HCT116 (cell line): ENCODE data around the gene PSAP. TPM values are rescaled to one million over a fixed set of nuclear protein-coding genes. Genes with fewer than 3 reads are reported as not detected.

Source experiments
- ATAC-seq: fragments of 200-7000 bp; cut with Tn5 transposase; 2 replicates; pipeline ENCODE4 v1.9.1; 2020; ENCODE audit warnings: mild to moderate bottlenecking, moderate library complexity
- BruUV-seq: library from RNA; stranded (reverse); fragments of 400-500 nt; replicated peaks from 2 replicates; lab custom pipeline; 2021; lab: Mats Ljungman, UMichigan
- CTCF ChIA-PET: fragments of 300-600 bp; sonication (Branson Sonifier 250); formaldehyde crosslinking; loops from one replicate; lab custom pipeline; 2021; ENCODE audit warnings: antibody characterized with exemption; lab: Charles Lee
- POLR2A ChIA-PET: fragments of 300-600, 350-600 bp; sonication (Branson Sonifier 250); formaldehyde crosslinking; loops from one replicate; lab custom pipeline; 2021; ENCODE audit warnings: antibody characterized with exemption; lab: Charles Lee
- RAD21 ChIA-PET, 2 experiments: fragments of 300-600 bp; sonication (Branson Sonifier 250); formaldehyde crosslinking; loops; one replicate each; lab custom pipeline; 2023; ENCODE audit warnings: low total read pairs in 2 of 2; ENCODE audit not compliant: uncharacterized antibody in 2 of 2, unreplicated experiment in 2 of 2, low non-redundant PET in 1 of 2; lab: Charles Lee
- DNase-seq: peaks from one replicate; pipeline ENCODE4 v3.0.0-alpha.2; 2010; ENCODE audit warnings: low read depth, low spot score
- H2AFZ ChIP-seq: fragments of 200-600 bp; shearing (Covaris generic), sonication (generic); 2 replicates; pipeline ENCODE4 v1.6.1; 2017; ENCODE audit warnings: low read depth, mixed run types, mixed read lengths, antibody characterized with exemption, low read length; ENCODE audit not compliant: poor library complexity, severe bottlenecking
- H3K27ac ChIP-seq: 2 replicates; pipeline ENCODE4 v1.5.1; 2012; ENCODE audit warnings: low read depth, low read length
- H3K27me3 ChIP-seq: fragments of 200-600 bp; sonication (generic); 2 replicates; pipeline ENCODE4 v1.6.1; 2016; ENCODE audit warnings: mixed run types, low read length, mixed read lengths; ENCODE audit not compliant: insufficient read depth
- H3K36me3 ChIP-seq, 2 experiments: fragments of 200-500 bp in 1 of 2; fragments of 200-600 bp in 1 of 2; sonication (Bioruptor generic) in 1 of 2; sonication (generic) in 1 of 2; 2 replicates each; pipeline versions ENCODE4 v1.5.1 to v1.6.1; 2014 to 2016; ENCODE audit warnings: low read length in 2 of 2, inconsistent platforms in 1 of 2, mixed read lengths in 1 of 2, mixed run types in 1 of 2; ENCODE audit not compliant: insufficient read depth in 2 of 2, control insufficient read depth in 1 of 2
- H3K4me1 ChIP-seq, 2 experiments: fragments of 200-600 bp in 1 of 2; sonication (generic) in 1 of 2; 2 replicates each; pipeline versions ENCODE4 v1.5.1 to v1.6.1; 2012 to 2017; ENCODE audit warnings: low read length in 2 of 2, inconsistent platforms in 1 of 2, mild to moderate bottlenecking in 1 of 2, mixed read lengths in 1 of 2, mixed run types in 1 of 2, moderate library complexity in 1 of 2; ENCODE audit not compliant: insufficient read depth in 2 of 2, control insufficient read depth in 1 of 2
- H3K4me2 ChIP-seq: fragments of 200-600 bp; sonication (generic); 2 replicates; pipeline ENCODE4 v1.6.1; 2017; ENCODE audit warnings: mixed run types, low read length, mixed read lengths
- H3K4me3 ChIP-seq, 2 experiments: fragments of 200-600 bp in 1 of 2; sonication (generic) in 1 of 2; replicated peaks in 1 of 2; 2 replicates each; pipeline ENCODE4 v1.5.1; 2011 to 2016; ENCODE audit warnings: low read length in 2 of 2, control low read depth in 1 of 2, low read depth in 1 of 2, mild to moderate bottlenecking in 1 of 2, mixed read lengths in 1 of 2, mixed run types in 1 of 2
- H3K79me2 ChIP-seq: fragments of 200-600 bp; sonication (generic); 2 replicates; pipeline ENCODE4 v1.6.1; 2017; ENCODE audit warnings: mild to moderate bottlenecking, mixed run types, low read length, moderate library complexity, mixed read lengths; ENCODE audit not compliant: insufficient read depth
- H3K9ac ChIP-seq: fragments of 200-600 bp; sonication (generic); 2 replicates; pipeline ENCODE4 v1.6.1; 2016; ENCODE audit warnings: low read length, mixed read lengths
- H3K9me2 ChIP-seq: fragments of 200-600 bp; sonication (generic), shearing (Covaris generic); 2 replicates; pipeline ENCODE4 v1.6.1; 2017; ENCODE audit warnings: mixed run types, mild to moderate bottlenecking, moderate library complexity; ENCODE audit not compliant: insufficient read depth
- H3K9me3 ChIP-seq, 2 experiments: fragments of 200-500 bp in 1 of 2; fragments of 200-600 bp in 1 of 2; sonication (Bioruptor generic) in 1 of 2; sonication (generic) in 1 of 2; 2 replicates each; pipeline ENCODE4 v1.6.1; 2014 to 2017; ENCODE audit warnings: low read length in 2 of 2, mixed read lengths in 2 of 2, inconsistent platforms in 1 of 2, low read depth in 1 of 2, mild to moderate bottlenecking in 1 of 2, mixed run types in 1 of 2, moderate library complexity in 1 of 2; ENCODE audit not compliant: control insufficient read depth in 1 of 2, insufficient read depth in 1 of 2
- H4K20me1 ChIP-seq: fragments of 200-600 bp; sonication (generic), shearing (Covaris generic); 2 replicates; pipeline ENCODE4 v1.6.1; 2017; ENCODE audit warnings: mixed run types, mild to moderate bottlenecking, moderate library complexity; ENCODE audit not compliant: insufficient read depth
- ATF3 ChIP-seq: IDR thresholded peaks from 2 replicates; pipeline ENCODE4 v1.6.1; 2012
- CBX3 ChIP-seq: IDR thresholded peaks from 2 replicates; pipeline ENCODE4 v1.6.1; 2012; ENCODE audit warnings: low read depth
- CEBPB ChIP-seq: IDR thresholded peaks from 2 replicates; pipeline ENCODE4 v1.6.1; 2012; ENCODE audit warnings: low read depth
- EGR1 ChIP-seq: IDR thresholded peaks from 2 replicates; pipeline ENCODE4 v1.6.1; 2012; ENCODE audit warnings: low read depth
- ELF1 ChIP-seq: IDR thresholded peaks from 2 replicates; pipeline ENCODE4 v1.6.1; 2012; ENCODE audit warnings: low read depth, borderline replicate concordance
- EZH2 ChIP-seq: fragments of 200-600 bp; sonication (generic); IDR thresholded peaks from 2 replicates; pipeline ENCODE4 v1.6.1; 2017; ENCODE audit warnings: antibody characterized with exemption, mixed run types
- FOSL1 ChIP-seq: IDR thresholded peaks from 2 replicates; pipeline ENCODE4 v1.6.1; 2012; ENCODE audit warnings: low read depth
- JUND ChIP-seq: IDR thresholded peaks from 2 replicates; pipeline ENCODE4 v1.6.1; 2012
- POLR2A ChIP-seq: IDR thresholded peaks from 2 replicates; pipeline ENCODE4 v1.7.0; 2011; ENCODE audit warnings: borderline replicate concordance; ENCODE audit not compliant: insufficient read depth, insufficient read length; ENCODE audit errors: extremely low read depth
- POLR2AphosphoS5 ChIP-seq: IDR thresholded peaks from 2 replicates; pipeline ENCODE4 v1.6.1; 2011; ENCODE audit warnings: mild to moderate bottlenecking, low read depth, low read length, moderate library complexity
- RAD21 ChIP-seq: IDR thresholded peaks from 2 replicates; pipeline ENCODE4 v1.6.1; 2012; ENCODE audit warnings: low read depth, mild to moderate bottlenecking
- SIN3A ChIP-seq: IDR thresholded peaks from 2 replicates; pipeline ENCODE4 v1.6.1; 2012; ENCODE audit warnings: low read depth
- SP1 ChIP-seq: IDR thresholded peaks from 2 replicates; pipeline ENCODE4 v1.6.1; 2012; ENCODE audit warnings: low read depth
- TCF7L2 ChIP-seq: IDR thresholded peaks from 2 replicates; pipeline ENCODE4 v1.7.0; 2011; ENCODE audit warnings: borderline replicate concordance, inconsistent platforms; ENCODE audit not compliant: insufficient read depth, insufficient read length; ENCODE audit errors: extremely low read depth
- ZFX ChIP-seq: fragments of 450-650 bp; IDR thresholded peaks from 2 replicates; pipeline ENCODE4 v1.6.1; 2017
- ZNF274 ChIP-seq: fragments of 200-500 bp; sonication (Bioruptor generic); IDR thresholded peaks from 2 replicates; pipeline ENCODE4 v1.6.1; 2014; ENCODE audit warnings: mild to moderate bottlenecking, low read depth, low read length, inconsistent platforms
- intact Hi-C: fragments of 100-400 bp; cut with micrococcal nuclease; formaldehyde crosslinking; loops from 2 replicates; pipeline ENCODE4 v1.10.0; 2022
- total RNA-seq: library from RNA; stranded (reverse); gene quantifications from one replicate; pipeline ENCODE4 v1.2.1, GENCODE V29; 2021; ENCODE audit not compliant: unreplicated experiment
- TF ChIP-seq, protein P1 (sequence below), 3 experiments: fragments of 200-600 bp in 1 of 3; sonication (generic) in 1 of 3; IDR thresholded peaks in 2 of 3; conservative IDR thresholded peaks in 1 of 3; 2 replicates each; pipeline ENCODE4 v1.5.1; 2012 to 2017; ENCODE audit warnings: low read depth in 2 of 3, low read length in 2 of 3, antibody characterized with exemption in 1 of 3, borderline replicate concordance in 1 of 3, control low read depth in 1 of 3, mild to moderate bottlenecking in 1 of 3, mixed read lengths in 1 of 3, mixed run types in 1 of 3, moderate library complexity in 1 of 3; ENCODE audit not compliant: insufficient read depth in 1 of 3
- TF ChIP-seq, protein P2 (sequence below): IDR thresholded peaks from 2 replicates; pipeline ENCODE4 v1.6.1; 2012; ENCODE audit warnings: low read depth

The PSAP gene
- total RNA-seq, 1 experiment from 2014 or later: 444 TPM

DNA sequence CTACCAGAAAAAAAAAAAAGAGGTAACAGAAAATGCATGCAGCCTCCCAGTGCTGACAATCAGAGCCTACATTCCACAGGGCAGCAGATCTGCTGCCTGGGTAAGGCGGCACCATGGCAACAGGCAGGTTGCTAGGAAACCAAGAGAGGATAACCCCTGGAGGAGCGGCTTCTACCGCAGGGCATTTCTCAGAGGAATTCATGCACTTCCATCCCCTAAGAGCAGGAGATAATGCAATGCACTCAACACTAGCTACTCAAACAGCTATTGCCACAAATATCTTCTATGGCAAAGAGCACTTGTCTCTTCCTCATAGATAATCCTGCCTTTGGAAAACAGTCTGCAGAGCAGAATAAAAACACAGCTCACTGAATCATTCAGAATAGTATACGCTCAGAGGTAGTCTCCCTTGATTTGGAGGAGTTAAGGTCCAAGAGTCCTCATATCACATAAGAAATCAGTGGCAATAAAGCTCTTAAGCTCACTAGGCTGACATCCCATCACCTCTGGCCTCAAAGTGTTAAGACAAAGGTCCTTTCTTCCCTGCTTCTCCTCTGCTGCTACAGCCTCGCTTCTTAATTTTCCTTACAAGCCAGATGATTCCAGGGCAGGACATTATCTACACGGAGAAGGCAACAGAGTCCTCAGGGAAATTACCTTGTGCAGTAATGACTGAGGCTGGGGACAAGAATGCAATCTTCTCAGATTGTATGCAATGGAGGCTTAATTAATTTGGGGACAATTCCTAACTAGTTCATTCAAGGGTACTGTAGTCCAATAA is 10.7 kb downstream of the PSAP start:
- ATAC-seq (peak; percentile 55), DNase-seq (no peak)
- H3K4me2 ChIP-seq: no peak overlapping the region
- intact Hi-C loops: no loop called here
- peaks cover 8% of the 10 kb centered on the region; the same call in 1 of the 2 replicates for H4K20me1 ChIP-seq
- no peak overlapping the region for H3K27ac ChIP-seq
- no peaks in the 10 kb centered on the region for H3K36me3 ChIP-seq
- H3K27me3 ChIP-seq: no peaks in the 10 kb centered on the region
- no peak overlapping the region for H3K4me3 ChIP-seq
- H3K79me2 ChIP-seq: peaks cover 90% of the 10 kb centered on the region
- H3K9ac ChIP-seq: no peak overlapping the region
- H3K9me3 ChIP-seq: no peaks in the 10 kb centered on the region
- ChIA-PET RAD21 (no interaction called here), POLR2A (interaction anchor here (5.3 kb wide), 1 partner anchor 10 kb away, joined by 39 read pairs; the partner anchor contains the start of gene PSAP)
- H3K9me2 ChIP-seq: no peaks in the 10 kb centered on the region
- H3K4me1 ChIP-seq: peaks cover 18 to 43% of the 10 kb centered on the region in 2 experiments
- H2AFZ ChIP-seq: no peak overlapping the region
- BruUV-seq: no TSS peak
- TF ChIP-seq ZFX (no peak), ZNF274 (no peak), EZH2 (no peak), FOSL1 (no peak), SP1 (no peak), RAD21 (no peak), TCF7L2 (no peak), ELF1 (no peak), SIN3A (no peak), POLR2AphosphoS5 (no peak), CBX3 (no peak), CEBPB (no peak), JUND (no peak), ATF3 (no peak), POLR2A (no peak), EGR1 (no peak)
- TF ChIP-seq, protein P1, sequence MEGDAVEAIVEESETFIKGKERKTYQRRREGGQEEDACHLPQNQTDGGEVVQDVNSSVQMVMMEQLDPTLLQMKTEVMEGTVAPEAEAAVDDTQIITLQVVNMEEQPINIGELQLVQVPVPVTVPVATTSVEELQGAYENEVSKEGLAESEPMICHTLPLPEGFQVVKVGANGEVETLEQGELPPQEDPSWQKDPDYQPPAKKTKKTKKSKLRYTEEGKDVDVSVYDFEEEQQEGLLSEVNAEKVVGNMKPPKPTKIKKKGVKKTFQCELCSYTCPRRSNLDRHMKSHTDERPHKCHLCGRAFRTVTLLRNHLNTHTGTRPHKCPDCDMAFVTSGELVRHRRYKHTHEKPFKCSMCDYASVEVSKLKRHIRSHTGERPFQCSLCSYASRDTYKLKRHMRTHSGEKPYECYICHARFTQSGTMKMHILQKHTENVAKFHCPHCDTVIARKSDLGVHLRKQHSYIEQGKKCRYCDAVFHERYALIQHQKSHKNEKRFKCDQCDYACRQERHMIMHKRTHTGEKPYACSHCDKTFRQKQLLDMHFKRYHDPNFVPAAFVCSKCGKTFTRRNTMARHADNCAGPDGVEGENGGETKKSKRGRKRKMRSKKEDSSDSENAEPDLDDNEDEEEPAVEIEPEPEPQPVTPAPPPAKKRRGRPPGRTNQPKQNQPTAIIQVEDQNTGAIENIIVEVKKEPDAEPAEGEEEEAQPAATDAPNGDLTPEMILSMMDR (IDR thresholded peaks at IDR 0.05 in 2 of 3, conservative IDR thresholded peaks at IDR 0.05 in 1 of 3; ENCODE audit: borderline replicate concordance in 1 of 3, insufficient read depth in 1 of 3, low read depth in 2 of 3, low read length in 2 of 3): no peak
- TF ChIP-seq, protein P2, sequence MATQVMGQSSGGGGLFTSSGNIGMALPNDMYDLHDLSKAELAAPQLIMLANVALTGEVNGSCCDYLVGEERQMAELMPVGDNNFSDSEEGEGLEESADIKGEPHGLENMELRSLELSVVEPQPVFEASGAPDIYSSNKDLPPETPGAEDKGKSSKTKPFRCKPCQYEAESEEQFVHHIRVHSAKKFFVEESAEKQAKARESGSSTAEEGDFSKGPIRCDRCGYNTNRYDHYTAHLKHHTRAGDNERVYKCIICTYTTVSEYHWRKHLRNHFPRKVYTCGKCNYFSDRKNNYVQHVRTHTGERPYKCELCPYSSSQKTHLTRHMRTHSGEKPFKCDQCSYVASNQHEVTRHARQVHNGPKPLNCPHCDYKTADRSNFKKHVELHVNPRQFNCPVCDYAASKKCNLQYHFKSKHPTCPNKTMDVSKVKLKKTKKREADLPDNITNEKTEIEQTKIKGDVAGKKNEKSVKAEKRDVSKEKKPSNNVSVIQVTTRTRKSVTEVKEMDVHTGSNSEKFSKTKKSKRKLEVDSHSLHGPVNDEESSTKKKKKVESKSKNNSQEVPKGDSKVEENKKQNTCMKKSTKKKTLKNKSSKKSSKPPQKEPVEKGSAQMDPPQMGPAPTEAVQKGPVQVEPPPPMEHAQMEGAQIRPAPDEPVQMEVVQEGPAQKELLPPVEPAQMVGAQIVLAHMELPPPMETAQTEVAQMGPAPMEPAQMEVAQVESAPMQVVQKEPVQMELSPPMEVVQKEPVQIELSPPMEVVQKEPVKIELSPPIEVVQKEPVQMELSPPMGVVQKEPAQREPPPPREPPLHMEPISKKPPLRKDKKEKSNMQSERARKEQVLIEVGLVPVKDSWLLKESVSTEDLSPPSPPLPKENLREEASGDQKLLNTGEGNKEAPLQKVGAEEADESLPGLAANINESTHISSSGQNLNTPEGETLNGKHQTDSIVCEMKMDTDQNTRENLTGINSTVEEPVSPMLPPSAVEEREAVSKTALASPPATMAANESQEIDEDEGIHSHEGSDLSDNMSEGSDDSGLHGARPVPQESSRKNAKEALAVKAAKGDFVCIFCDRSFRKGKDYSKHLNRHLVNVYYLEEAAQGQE: no peak
- TF ChIP-seq, all 23 proteins: peak for 0
- CTCF ChIA-PET: interaction anchor here (6.0 kb wide), 1 partner anchor 56 kb away, joined by 45 read pairs; no protein-coding TSS in a partner anchor
